ENCODE data around the gene SYNM. TPM values are rescaled to one million over a fixed set of nuclear protein-coding genes. Genes with fewer than 3 reads are reported as not detected.

The SYNM gene
- total RNA-seq, 1 experiment from 2014 or later, result 1.9 TPM

DNA sequence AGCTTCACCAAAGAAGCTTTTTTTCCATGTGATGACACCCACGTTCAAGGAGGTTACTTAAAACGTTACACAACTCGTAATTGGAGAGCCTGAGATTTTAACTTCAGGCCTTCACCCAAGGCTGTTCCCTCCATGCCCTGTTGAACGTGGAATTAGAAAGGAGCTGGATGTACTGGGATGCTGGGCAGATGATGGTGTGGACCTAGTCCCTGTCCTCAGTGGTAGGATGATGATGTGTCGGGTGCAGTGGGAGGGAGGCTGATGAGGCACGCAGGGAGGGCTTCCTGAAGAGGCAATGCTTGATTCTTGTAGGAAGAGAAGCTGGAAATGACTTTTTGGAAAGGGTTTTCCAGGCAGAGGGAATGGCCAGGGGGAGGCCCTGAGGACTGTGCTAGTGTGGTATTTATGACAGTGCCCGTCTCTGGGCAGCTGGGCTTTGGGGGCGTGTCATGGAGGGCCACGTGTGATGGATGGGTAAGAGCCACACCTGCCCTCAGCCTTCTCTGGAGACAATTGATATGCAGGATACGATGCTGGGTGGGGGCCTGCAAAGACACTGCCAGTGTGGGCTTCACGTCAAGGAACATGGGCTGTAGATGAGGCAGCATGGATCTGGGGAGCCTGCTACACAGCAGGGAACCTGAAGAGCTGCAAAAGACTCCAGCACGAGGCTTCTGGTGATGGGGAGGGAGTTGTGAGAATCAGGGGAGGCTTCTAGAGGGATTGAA is 15.3 kb downstream of the SYNM start:
- Mint-ChIP-seq H3K36me3 (ENCODE audit: insufficient read depth in 1 of 3, low read depth in 3 of 3) (peaks cover 0 to 7% (median 6%) of the 10 kb centered on the region in 3 experiments; a peak in 5 of 7 replicates), H3K27me3 (ENCODE audit: low read depth) (no peaks in the 10 kb centered on the region), H3K4me1 (peaks cover 21 to 28% of the 10 kb centered on the region in 2 experiments), H3K9me3 (no peaks in the 10 kb centered on the region), H3K27ac (no peak overlapping the region; a peak in 1 of 7 replicates), H3K4me3 (no peak overlapping the region)
- H3K14ac ChIP-seq (ENCODE audit: insufficient read depth, low read length), result no peak overlapping the region
- H3K23me2 ChIP-seq (ENCODE audit: insufficient read length, low read depth, low read length, poor library complexity, severe bottlenecking), result no peaks in the 10 kb centered on the region
- DNase-seq, result no peak
- WGBS (ENCODE audit: extremely low coverage, insufficient read length, low lambda C conversion rate), result no CpG with 5 or more reads among the region's 12 CpGs
- H2BK20ac ChIP-seq (ENCODE audit: low read depth, low read length, poor library complexity, severe bottlenecking), result no peak overlapping the region
- no peak overlapping the region for H2BK5ac ChIP-seq (ENCODE audit: insufficient read length, low read length)
- no peak overlapping the region for H4K91ac ChIP-seq (ENCODE audit: insufficient read length, low read depth, low read length)
- no peak overlapping the region for H4K5ac ChIP-seq (ENCODE audit: insufficient read length, low read depth, low read length)
- no peak overlapping the region for H3K4ac ChIP-seq (ENCODE audit: low read depth, low read length)
- H3K79me2 ChIP-seq (ENCODE audit: insufficient read depth, low read length), result no peaks in the 10 kb centered on the region
- H4K8ac ChIP-seq (replicated peaks; ENCODE audit: insufficient read length, low read depth, low read length), result no peak overlapping the region
- no peak overlapping the region for H3K27ac ChIP-seq (ENCODE audit: insufficient read length, low read depth, low read length)
- no peak overlapping the region for H2BK12ac ChIP-seq (ENCODE audit: insufficient read length, low read depth, low read length)
- H4K20me1 ChIP-seq (ENCODE audit: control insufficient read depth, insufficient read depth, insufficient read length), result no peaks in the 10 kb centered on the region
- no peak overlapping the region for H2BK120ac ChIP-seq (ENCODE audit: low read depth, low read length, poor library complexity, severe bottlenecking)
- H3K4me1 ChIP-seq (ENCODE audit: insufficient read depth, low read length), result no peaks in the 10 kb centered on the region; the same call in 1 of the 2 replicates
- H3K4me2 ChIP-seq (ENCODE audit: insufficient read depth, insufficient read length, low read length), result no peak overlapping the region
- H2AK5ac ChIP-seq (ENCODE audit: insufficient read length, low read length), result no peak overlapping the region
- H3K27me3 ChIP-seq (ENCODE audit: insufficient read depth, low read length), result no peaks in the 10 kb centered on the region
- H3K56ac ChIP-seq (ENCODE audit: insufficient read length, low read depth, low read length), result no peak overlapping the region
- no peak overlapping the region for H3T11ph ChIP-seq (ENCODE audit: low read length)
- no peak overlapping the region for H2BK15ac ChIP-seq (ENCODE audit: low read depth, low read length)
- no peaks in the 10 kb centered on the region for H3K9me3 ChIP-seq (ENCODE audit: control insufficient read depth, low read depth, low read length)
- H3K18ac ChIP-seq (ENCODE audit: insufficient read length, low read depth, low read length), result no peak overlapping the region
- H3K79me1 ChIP-seq (ENCODE audit: insufficient read depth, low read depth, low read length, poor library complexity, severe bottlenecking), result no peaks in the 10 kb centered on the region
- TF ChIP-seq CTCF (conservative IDR thresholded peaks at IDR 0.05), result no peak
- no peak overlapping the region for H3K23ac ChIP-seq (ENCODE audit: insufficient read length, low read depth, low read length)
- no peak overlapping the region for H3K9ac ChIP-seq (ENCODE audit: extremely low read depth, insufficient read length, low read length)
- H2AFZ ChIP-seq (ENCODE audit: low read length), result no peak overlapping the region

Data from H9 (cell line).